CD14-positive monocyte (primary cell): ENCODE results near the gene OR5H6. TPM values are rescaled to one million over a fixed set of nuclear protein-coding genes. Genes with fewer than 3 reads are reported as not detected.

Experiments used
- DNase-seq, 3 donors: peaks; one replicate each; pipeline ENCODE4 v3.0.0-alpha.2; 2011 to 2022
- H2AFZ ChIP-seq: 2 replicates; pipeline ENCODE4 v1.6.0; 2012; ENCODE audit warnings: mild to moderate bottlenecking, low read depth, low read length, inconsistent platforms; ENCODE audit not compliant: insufficient read depth, poor library complexity, severe bottlenecking
- H3K27ac ChIP-seq, 2 donors: 1 replicate in 1 of 2; 2 replicates in 1 of 2; pipeline ENCODE4 v1.5.1; 2012 to 2013; ENCODE audit warnings: low read length in 2 of 2, control low read depth in 1 of 2, inconsistent platforms in 1 of 2, low read depth in 1 of 2, mild to moderate bottlenecking in 1 of 2
- H3K27me3 ChIP-seq, 2 donors: one replicate each; pipeline versions ENCODE4 v1.6.0 to v1.6.1; 2011 to 2013; ENCODE audit warnings: low read length in 2 of 2; ENCODE audit not compliant: control insufficient read depth in 2 of 2, insufficient read depth in 2 of 2
- H3K36me3 ChIP-seq, 2 donors: replicated peaks in 1 of 2; 1 replicate in 1 of 2; 2 replicates in 1 of 2; pipeline versions ENCODE4 v1.5.1 to v1.6.1; 2012 to 2013; ENCODE audit warnings: low read length in 2 of 2, control low read depth in 1 of 2, inconsistent platforms in 1 of 2, mild to moderate bottlenecking in 1 of 2; ENCODE audit not compliant: insufficient read depth in 2 of 2, control insufficient read depth in 1 of 2
- H3K4me1 ChIP-seq, 2 donors: 1 replicate in 1 of 2; 2 replicates in 1 of 2; pipeline versions ENCODE4 v1.5.1 to v1.6.1; 2012 to 2013; ENCODE audit warnings: low read length in 2 of 2, control low read depth in 1 of 2, inconsistent platforms in 1 of 2, mild to moderate bottlenecking in 1 of 2, moderate library complexity in 1 of 2; ENCODE audit not compliant: insufficient read depth in 2 of 2, control insufficient read depth in 1 of 2
- H3K4me2 ChIP-seq: replicated peaks from 2 replicates; pipeline ENCODE3; 2012; ENCODE audit warnings: low read length, moderate library complexity, mild to moderate bottlenecking; ENCODE audit not compliant: poor library complexity, severe bottlenecking; ENCODE audit errors: extremely low read depth
- H3K4me3 ChIP-seq, 3 experiments: fragments of 200-600 bp in 1 of 3; sonication (generic) in 1 of 3; replicated peaks in 1 of 3; 1 replicate in 2 of 3; 2 replicates in 1 of 3; pipeline ENCODE4 v1.5.1; 2011 to 2013; ENCODE audit warnings: low read length in 3 of 3, mild to moderate bottlenecking in 3 of 3, control low read depth in 2 of 3, low read depth in 2 of 3, inconsistent platforms in 1 of 3, moderate library complexity in 1 of 3
- H3K79me2 ChIP-seq: 2 replicates; pipeline ENCODE4 v1.6.0; 2012; ENCODE audit warnings: mild to moderate bottlenecking, control low read depth, inconsistent platforms, low read length, moderate library complexity; ENCODE audit not compliant: insufficient read depth
- H3K9ac ChIP-seq: 2 replicates; pipeline ENCODE4 v1.6.0; 2017; ENCODE audit warnings: low read length, mild to moderate bottlenecking; ENCODE audit not compliant: insufficient read depth, poor library complexity, severe bottlenecking
- H3K9me3 ChIP-seq, 2 donors: replicated peaks in 1 of 2; 1 replicate in 1 of 2; 2 replicates in 1 of 2; pipeline versions ENCODE4 v1.5.1 to v1.6.1; 2012 to 2013; ENCODE audit warnings: low read length in 2 of 2, control low read depth in 1 of 2; ENCODE audit not compliant: control insufficient read depth in 1 of 2, insufficient read depth in 1 of 2
- H4K20me1 ChIP-seq: 2 replicates; pipeline ENCODE4 v1.6.0; 2012; ENCODE audit warnings: mild to moderate bottlenecking, low read length, control low read depth, moderate library complexity; ENCODE audit not compliant: insufficient read depth
- H3K27ac Mint-ChIP-seq, 7 donors: one replicate each; pipeline ENCODE4 v1.8.0; 2020; ENCODE audit warnings: mild to moderate bottlenecking in 7 of 7, mixed read lengths in 7 of 7, moderate library complexity in 6 of 7, inconsistent platforms in 2 of 7
- H3K27me3 Mint-ChIP-seq, 3 donors: one replicate each; pipeline ENCODE4 v1.8.0; 2021 to 2022; ENCODE audit warnings: low read depth in 3 of 3, mild to moderate bottlenecking in 3 of 3, mixed read lengths in 3 of 3, moderate library complexity in 3 of 3, inconsistent platforms in 1 of 3
- H3K36me3 Mint-ChIP-seq, 2 donors: one replicate each; pipeline ENCODE4 v1.8.0; 2020; ENCODE audit warnings: mixed read lengths in 2 of 2, inconsistent platforms in 1 of 2, mild to moderate bottlenecking in 1 of 2
- H3K4me1 Mint-ChIP-seq: one replicate; pipeline ENCODE4 v1.8.0; 2020; ENCODE audit warnings: mild to moderate bottlenecking, mixed read lengths
- H3K4me3 Mint-ChIP-seq, 2 donors: one replicate each; pipeline ENCODE4 v1.8.0; 2020; ENCODE audit warnings: mild to moderate bottlenecking in 2 of 2, mixed read lengths in 2 of 2, moderate library complexity in 1 of 2
- H3K9me3 Mint-ChIP-seq, 7 donors: one replicate each; pipeline ENCODE4 v1.8.0; 2020 to 2022; ENCODE audit warnings: mixed read lengths in 7 of 7, mild to moderate bottlenecking in 6 of 7, moderate library complexity in 6 of 7, inconsistent platforms in 2 of 7
- WGBS: methylation state at CpG from one replicate; pipeline ENCODE4 v1.1.5; 2013; ENCODE audit warnings: missing lambda C conversion rate; ENCODE audit not compliant: insufficient coverage; 5-methylcytosine and 5-hydroxymethylcytosine counted together
- intact Hi-C, 2 donors: fragments of 100-400 bp; cut with micrococcal nuclease; formaldehyde crosslinking; loops; one replicate each; pipeline versions ENCODE4 v1.15.0 to v1.15.1; 2023
- polyA plus RNA-seq, 3 donors: library from polyadenylated mRNA; depleted of rRNA in 1 of 3; unstranded in 2 of 3; stranded (reverse) in 1 of 3; fragments of 300-500 nt in 2 of 3; fragments of >200 nt in 1 of 3; fragmentation: Illumina TruSeq in 2 of 3; gene quantifications; 1 replicate in 2 of 3; 2 replicates in 1 of 3; pipeline ENCODE4 v1.2.3, GENCODE V29; 2012 to 2021
- TF ChIP-seq, protein P1 (sequence below): fragments of 200-600 bp; IDR thresholded peaks from one replicate; pipeline ENCODE4 v1.8.0; 2022; ENCODE audit warnings: antibody characterized with exemption, mild to moderate bottlenecking

The OR5H6 gene
- polyA plus RNA-seq, 3 donors, result not detected

DNA sequence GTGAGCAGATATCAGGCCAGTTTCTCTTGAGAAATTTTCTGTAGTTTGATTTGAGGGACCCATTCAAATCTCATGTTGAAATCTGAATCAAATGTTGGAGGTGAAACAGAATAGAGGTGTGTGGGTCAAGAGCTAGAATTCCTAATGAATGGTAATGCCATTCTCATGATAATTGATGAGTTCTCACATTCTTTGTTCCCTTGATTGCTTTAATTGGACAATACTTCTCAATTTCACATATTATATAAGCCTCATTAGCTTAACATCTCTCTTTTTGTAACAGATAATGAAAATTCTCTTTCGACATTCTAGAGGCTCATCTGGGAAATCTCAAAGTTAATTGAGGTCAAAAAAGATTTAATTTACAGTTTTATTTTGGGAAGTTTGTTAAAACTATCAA lies 21.9 kb upstream of the OR5H6 start:
- no peaks in the 10 kb centered on the region for H3K79me2 ChIP-seq
- H3K9me3 ChIP-seq, result peaks cover 3 to 13% of the 10 kb centered on the region in 2 donors
- TF ChIP-seq, protein P1, sequence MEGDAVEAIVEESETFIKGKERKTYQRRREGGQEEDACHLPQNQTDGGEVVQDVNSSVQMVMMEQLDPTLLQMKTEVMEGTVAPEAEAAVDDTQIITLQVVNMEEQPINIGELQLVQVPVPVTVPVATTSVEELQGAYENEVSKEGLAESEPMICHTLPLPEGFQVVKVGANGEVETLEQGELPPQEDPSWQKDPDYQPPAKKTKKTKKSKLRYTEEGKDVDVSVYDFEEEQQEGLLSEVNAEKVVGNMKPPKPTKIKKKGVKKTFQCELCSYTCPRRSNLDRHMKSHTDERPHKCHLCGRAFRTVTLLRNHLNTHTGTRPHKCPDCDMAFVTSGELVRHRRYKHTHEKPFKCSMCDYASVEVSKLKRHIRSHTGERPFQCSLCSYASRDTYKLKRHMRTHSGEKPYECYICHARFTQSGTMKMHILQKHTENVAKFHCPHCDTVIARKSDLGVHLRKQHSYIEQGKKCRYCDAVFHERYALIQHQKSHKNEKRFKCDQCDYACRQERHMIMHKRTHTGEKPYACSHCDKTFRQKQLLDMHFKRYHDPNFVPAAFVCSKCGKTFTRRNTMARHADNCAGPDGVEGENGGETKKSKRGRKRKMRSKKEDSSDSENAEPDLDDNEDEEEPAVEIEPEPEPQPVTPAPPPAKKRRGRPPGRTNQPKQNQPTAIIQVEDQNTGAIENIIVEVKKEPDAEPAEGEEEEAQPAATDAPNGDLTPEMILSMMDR, result no peak
- no peak overlapping the region for H3K4me3 ChIP-seq
- no CpG with 5 or more reads among the region's 1 CpG for WGBS
- Mint-ChIP-seq H3K9me3 (peaks cover 3 to 17% (median 7%) of the 10 kb centered on the region in 7 donors), H3K27ac (no peak overlapping the region), H3K27me3 (peaks cover 0 to 2% (median 0%) of the 10 kb centered on the region in 3 donors), H3K4me3 (no peak overlapping the region), H3K36me3 (no peaks in the 10 kb centered on the region), H3K4me1 (no peaks in the 10 kb centered on the region)
- H2AFZ ChIP-seq, result no peak overlapping the region
- no peaks in the 10 kb centered on the region for H3K4me1 ChIP-seq
- H3K4me2 ChIP-seq, result no peak overlapping the region
- no peaks in the 10 kb centered on the region for H3K27me3 ChIP-seq
- DNase-seq, result no peak
- no peak overlapping the region for H3K9ac ChIP-seq
- no peaks in the 10 kb centered on the region for H4K20me1 ChIP-seq
- intact Hi-C loops, result no loop called here
- H3K36me3 ChIP-seq, result no peaks in the 10 kb centered on the region
- H3K27ac ChIP-seq, result no peak overlapping the region

DNA sequence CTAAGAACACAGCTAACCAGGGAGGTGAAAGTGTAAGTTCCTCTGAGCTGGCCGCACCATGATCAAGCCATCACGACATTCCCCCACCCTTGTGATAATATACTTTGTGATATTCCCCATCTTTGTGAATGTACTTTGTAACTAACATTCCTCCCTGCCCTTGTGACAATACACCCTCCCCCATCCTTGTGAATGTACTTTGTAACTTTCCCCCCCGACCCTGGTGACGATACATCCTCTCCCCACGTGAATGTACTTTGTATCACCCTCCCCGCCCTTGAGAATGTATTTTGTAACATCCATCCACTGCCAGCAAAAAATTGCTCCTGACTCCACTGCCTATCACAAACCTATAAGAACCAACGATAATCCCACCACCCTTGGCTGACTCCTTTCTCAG lies 20.2 kb upstream of the OR5H6 start:
- Histone ChIP-seq H3K27me3 (no peaks in the 10 kb centered on the region), H3K4me3 (no peak overlapping the region), H3K4me2 (no peak overlapping the region), H3K27ac (no peak overlapping the region), H4K20me1 (no peaks in the 10 kb centered on the region), H3K9ac (no peak overlapping the region), H3K79me2 (no peaks in the 10 kb centered on the region), H3K4me1 (no peaks in the 10 kb centered on the region), H2AFZ (no peak overlapping the region), H3K9me3 (peaks cover 3 to 13% of the 10 kb centered on the region in 2 donors), H3K36me3 (no peaks in the 10 kb centered on the region)
- Mint-ChIP-seq H3K9me3 (peaks cover 3 to 17% (median 7%) of the 10 kb centered on the region in 7 donors), H3K36me3 (no peaks in the 10 kb centered on the region), H3K4me3 (no peak overlapping the region), H3K27me3 (peaks cover 0 to 2% (median 0%) of the 10 kb centered on the region in 3 donors), H3K4me1 (no peaks in the 10 kb centered on the region), H3K27ac (no peak overlapping the region)
- 73% methylated on average over 5 of the region's 7 CpGs for WGBS
- TF ChIP-seq, protein P1, result no peak
- DNase-seq, result no peak
- intact Hi-C loops, result no loop called here
